GM23338 (cell line): ENCODE data around the gene PAX2. TPM values are rescaled to one million over a fixed set of nuclear protein-coding genes. Genes with fewer than 3 reads are reported as not detected.

Experiments
- ATAC-seq: fragments of 200-7000 bp; cut with Tn5 transposase; 3 replicates; pipeline ENCODE4 v1.9.1; 2020
- DNase-seq: peaks from one replicate; pipeline ENCODE4 v3.0.0-alpha.2; 2015; ENCODE audit warnings: low spot score
- H2AFZ ChIP-seq: fragments of 200-600 bp; sonication (generic); 2 replicates; pipeline ENCODE4 v1.8.0; 2016; ENCODE audit warnings: antibody characterized with exemption, mild to moderate bottlenecking, moderate library complexity
- H3F3A ChIP-seq: fragments of 200-600 bp; sonication (generic); replicated peaks from 2 replicates; pipeline ENCODE4 v1.8.0; 2017; ENCODE audit warnings: antibody characterized with exemption, mixed run types, low read depth
- H3K27ac ChIP-seq: fragments of 200-600 bp; sonication (generic); 2 replicates; pipeline ENCODE4 v1.6.1; 2016; ENCODE audit warnings: low read depth
- H3K27me3 ChIP-seq: fragments of 200-600 bp; sonication (generic); 2 replicates; pipeline ENCODE4 v1.8.0; 2016; ENCODE audit warnings: mild to moderate bottlenecking, mixed run types, moderate library complexity; ENCODE audit not compliant: insufficient read depth
- H3K36me3 ChIP-seq: fragments of 200-600 bp; sonication (generic); 2 replicates; pipeline ENCODE4 v1.8.0; 2016; ENCODE audit warnings: mild to moderate bottlenecking; ENCODE audit not compliant: insufficient read depth
- H3K4me1 ChIP-seq: fragments of 200-600 bp; sonication (generic); 2 replicates; pipeline ENCODE4 v1.8.0; 2016; ENCODE audit warnings: mild to moderate bottlenecking, moderate library complexity; ENCODE audit not compliant: insufficient read depth
- H3K4me2 ChIP-seq: fragments of 200-600 bp; sonication (generic); 2 replicates; pipeline ENCODE4 v1.7.1; 2017; ENCODE audit warnings: mixed run types
- H3K4me3 ChIP-seq: fragments of 200-600 bp; sonication (generic); 2 replicates; pipeline ENCODE4 v1.6.1; 2016; ENCODE audit warnings: mixed run types
- H3K79me2 ChIP-seq: fragments of 200-600 bp; sonication (generic); replicated peaks from 2 replicates; pipeline ENCODE4 v1.8.0; 2017; ENCODE audit warnings: mild to moderate bottlenecking; ENCODE audit not compliant: insufficient read depth
- H3K9me2 ChIP-seq: fragments of 200-600 bp; sonication (generic); 2 replicates; pipeline ENCODE4 v1.8.0; 2017; ENCODE audit not compliant: insufficient read depth
- H4K20me1 ChIP-seq: fragments of 200-600 bp; sonication (generic); replicated peaks from 2 replicates; pipeline ENCODE4 v1.8.0; 2017; ENCODE audit warnings: mild to moderate bottlenecking; ENCODE audit not compliant: insufficient read depth
- H3K27ac Mint-ChIP-seq: 2 replicates; pipeline ENCODE4 v1.8.0; 2020; ENCODE audit warnings: inconsistent platforms, mild to moderate bottlenecking, moderate library complexity, mixed read lengths
- H3K27me3 Mint-ChIP-seq: 3 replicates; pipeline ENCODE4 v1.8.0; 2022; ENCODE audit warnings: low read depth, mild to moderate bottlenecking, moderate library complexity, mixed read lengths, inconsistent platforms; ENCODE audit not compliant: insufficient read depth, poor library complexity
- H3K36me3 Mint-ChIP-seq: 3 replicates; pipeline ENCODE4 v1.8.0; 2021; ENCODE audit warnings: low read depth, mild to moderate bottlenecking, inconsistent platforms, moderate library complexity, mixed read lengths
- H3K4me1 Mint-ChIP-seq: 3 replicates; pipeline ENCODE4 v1.8.0; 2020; ENCODE audit warnings: mild to moderate bottlenecking, inconsistent platforms, mixed read lengths
- H3K4me3 Mint-ChIP-seq: 3 replicates; pipeline ENCODE4 v1.8.0; 2021; ENCODE audit warnings: moderate library complexity, mild to moderate bottlenecking, inconsistent platforms, mixed read lengths
- H3K9me3 Mint-ChIP-seq: 3 replicates; pipeline ENCODE4 v1.8.0; 2020; ENCODE audit warnings: moderate library complexity, mild to moderate bottlenecking, inconsistent platforms, mixed read lengths
- JUNB ChIP-seq: IDR thresholded peaks from one replicate; pipeline ENCODE4 v1.6.1; 2016; ENCODE audit warnings: antibody characterized with exemption; ENCODE audit not compliant: unreplicated experiment
- NANOG ChIP-seq: IDR thresholded peaks from 2 replicates; pipeline ENCODE4 v1.6.1; 2016; ENCODE audit warnings: antibody characterized with exemption, borderline replicate concordance
- POLR2AphosphoS5 ChIP-seq: IDR thresholded peaks from 2 replicates; pipeline ENCODE4 v1.6.1; 2016; ENCODE audit warnings: antibody characterized with exemption, low read depth
- ZNF114 ChIP-seq: fragments of 250-450 bp; sonication (Bioruptor Pico); IDR thresholded peaks from 2 replicates; pipeline ENCODE4 v1.5.0; 2020; ENCODE audit warnings: mild to moderate bottlenecking, moderate library complexity
- ZNF462 ChIP-seq: fragments of 250-450 bp; sonication (Bioruptor Pico); IDR thresholded peaks from 2 replicates; pipeline ENCODE4 v1.5.0; 2020; ENCODE audit warnings: mild to moderate bottlenecking, moderate library complexity
- polyA plus RNA-seq: library from polyadenylated mRNA; unstranded; fragments of >200 nt; fragmentation: Nextera tagmentation; extraction: Ambion mirVana; gene quantifications from 2 replicates; pipeline ENCODE4 v1.2.1, GENCODE V29; 2016
- total RNA-seq: library from RNA; depleted of rRNA; stranded (reverse); fragments of >200 nt; shearing (Covaris generic); gene quantifications from 2 replicates; pipeline ENCODE4 v1.2.3, GENCODE V29; 2014
- TF ChIP-seq, protein P1 (sequence below): IDR thresholded peaks from one replicate; pipeline ENCODE4 v1.6.1; 2018; ENCODE audit warnings: antibody characterized with exemption; ENCODE audit not compliant: unreplicated experiment

Gene PAX2
- total and polyA plus RNA-seq, 2 experiments from 2014 or later: not detected

DNA sequence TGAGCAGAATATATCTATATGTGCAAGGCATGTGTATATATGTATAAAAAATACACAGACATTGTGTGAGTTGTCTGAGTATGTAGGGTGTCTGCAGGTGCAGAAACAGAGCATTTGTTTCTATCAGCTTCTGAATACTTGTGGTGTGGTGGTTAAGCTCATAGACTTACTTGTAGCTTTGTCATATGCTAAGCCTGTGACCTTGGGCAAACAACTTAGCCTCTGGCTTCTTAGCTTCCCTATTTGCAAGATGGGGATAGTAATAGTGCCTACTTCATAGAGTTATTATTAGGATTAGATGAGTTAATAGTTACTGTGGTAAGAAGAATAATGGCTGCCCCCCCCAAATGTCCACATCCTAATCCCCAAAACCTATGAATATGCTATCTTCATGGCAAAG, 28.2 kb upstream of the PAX2 start:
- Histone ChIP-seq H3K9me2 (no peaks in the 10 kb centered on the region), H3K36me3 (no peaks in the 10 kb centered on the region), H4K20me1 (peaks cover 7% of the 10 kb centered on the region), H3K27ac (no peak overlapping the region), H3K4me1 (peaks cover 14% of the 10 kb centered on the region), H2AFZ (no peak overlapping the region), H3K27me3 (peaks cover 100% of the 10 kb centered on the region), H3F3A (peaks cover 5% of the 10 kb centered on the region; the same call in 1 of the 2 replicates), H3K4me2 (no peak overlapping the region), H3K79me2 (no peaks in the 10 kb centered on the region), H3K4me3 (no peak overlapping the region)
- no peak for DNase-seq
- Mint-ChIP-seq H3K4me1 (peaks cover 12% of the 10 kb centered on the region; the same call in 2 of the 3 replicates), H3K27me3 (peaks cover 85% of the 10 kb centered on the region), H3K27ac (no peak overlapping the region), H3K9me3 (no peaks in the 10 kb centered on the region), H3K4me3 (no peak overlapping the region), H3K36me3 (no peaks in the 10 kb centered on the region)
- TF ChIP-seq POLR2AphosphoS5 (no peak), JUNB (no peak), NANOG (no peak), ZNF114 (CRISPR knock-in tag) (no peak), ZNF462 (CRISPR knock-in tag) (no peak)
- TF ChIP-seq, protein P1, sequence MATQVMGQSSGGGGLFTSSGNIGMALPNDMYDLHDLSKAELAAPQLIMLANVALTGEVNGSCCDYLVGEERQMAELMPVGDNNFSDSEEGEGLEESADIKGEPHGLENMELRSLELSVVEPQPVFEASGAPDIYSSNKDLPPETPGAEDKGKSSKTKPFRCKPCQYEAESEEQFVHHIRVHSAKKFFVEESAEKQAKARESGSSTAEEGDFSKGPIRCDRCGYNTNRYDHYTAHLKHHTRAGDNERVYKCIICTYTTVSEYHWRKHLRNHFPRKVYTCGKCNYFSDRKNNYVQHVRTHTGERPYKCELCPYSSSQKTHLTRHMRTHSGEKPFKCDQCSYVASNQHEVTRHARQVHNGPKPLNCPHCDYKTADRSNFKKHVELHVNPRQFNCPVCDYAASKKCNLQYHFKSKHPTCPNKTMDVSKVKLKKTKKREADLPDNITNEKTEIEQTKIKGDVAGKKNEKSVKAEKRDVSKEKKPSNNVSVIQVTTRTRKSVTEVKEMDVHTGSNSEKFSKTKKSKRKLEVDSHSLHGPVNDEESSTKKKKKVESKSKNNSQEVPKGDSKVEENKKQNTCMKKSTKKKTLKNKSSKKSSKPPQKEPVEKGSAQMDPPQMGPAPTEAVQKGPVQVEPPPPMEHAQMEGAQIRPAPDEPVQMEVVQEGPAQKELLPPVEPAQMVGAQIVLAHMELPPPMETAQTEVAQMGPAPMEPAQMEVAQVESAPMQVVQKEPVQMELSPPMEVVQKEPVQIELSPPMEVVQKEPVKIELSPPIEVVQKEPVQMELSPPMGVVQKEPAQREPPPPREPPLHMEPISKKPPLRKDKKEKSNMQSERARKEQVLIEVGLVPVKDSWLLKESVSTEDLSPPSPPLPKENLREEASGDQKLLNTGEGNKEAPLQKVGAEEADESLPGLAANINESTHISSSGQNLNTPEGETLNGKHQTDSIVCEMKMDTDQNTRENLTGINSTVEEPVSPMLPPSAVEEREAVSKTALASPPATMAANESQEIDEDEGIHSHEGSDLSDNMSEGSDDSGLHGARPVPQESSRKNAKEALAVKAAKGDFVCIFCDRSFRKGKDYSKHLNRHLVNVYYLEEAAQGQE: no peak
- no peak for ATAC-seq
